B cell (primary cell): Measurements from ENCODE around the gene SMKR1.

Source experiments
- EZH2 ChIP-seq: IDR thresholded peaks from 2 replicates; pipeline ENCODE4 v1.6.1; 2012; ENCODE audit warnings: borderline replicate concordance, low read depth, mild to moderate bottlenecking, moderate library complexity, low read length; ENCODE audit not compliant: insufficient read depth, poor library complexity, severe bottlenecking
- TF ChIP-seq, protein P1 (sequence below): fragments of 200-600 bp; IDR thresholded peaks from one replicate; pipeline ENCODE4 v1.8.0; 2022; ENCODE audit warnings: antibody characterized with exemption, mild to moderate bottlenecking

DNA sequence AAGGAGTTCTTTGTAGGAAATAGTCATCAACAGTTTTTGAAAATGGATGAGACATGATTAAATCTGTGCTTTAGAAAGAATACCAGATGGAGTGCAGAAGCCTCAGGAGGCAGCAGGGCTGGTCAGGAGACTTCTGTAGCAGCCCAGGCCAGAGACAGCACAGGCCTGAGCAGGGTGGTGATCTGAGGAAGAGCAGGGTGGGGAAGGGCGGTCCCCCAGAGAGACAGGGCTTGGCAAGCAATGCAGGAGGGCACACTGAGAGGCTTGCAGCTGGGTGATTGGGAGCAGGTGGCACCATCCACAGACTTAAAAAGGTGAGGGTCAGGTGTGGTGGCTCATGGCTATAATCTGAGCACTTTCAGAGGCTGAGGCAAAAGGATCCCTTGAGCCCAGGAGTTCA, 4.3 kb upstream of the SMKR1 start:
- TF ChIP-seq, protein P1, sequence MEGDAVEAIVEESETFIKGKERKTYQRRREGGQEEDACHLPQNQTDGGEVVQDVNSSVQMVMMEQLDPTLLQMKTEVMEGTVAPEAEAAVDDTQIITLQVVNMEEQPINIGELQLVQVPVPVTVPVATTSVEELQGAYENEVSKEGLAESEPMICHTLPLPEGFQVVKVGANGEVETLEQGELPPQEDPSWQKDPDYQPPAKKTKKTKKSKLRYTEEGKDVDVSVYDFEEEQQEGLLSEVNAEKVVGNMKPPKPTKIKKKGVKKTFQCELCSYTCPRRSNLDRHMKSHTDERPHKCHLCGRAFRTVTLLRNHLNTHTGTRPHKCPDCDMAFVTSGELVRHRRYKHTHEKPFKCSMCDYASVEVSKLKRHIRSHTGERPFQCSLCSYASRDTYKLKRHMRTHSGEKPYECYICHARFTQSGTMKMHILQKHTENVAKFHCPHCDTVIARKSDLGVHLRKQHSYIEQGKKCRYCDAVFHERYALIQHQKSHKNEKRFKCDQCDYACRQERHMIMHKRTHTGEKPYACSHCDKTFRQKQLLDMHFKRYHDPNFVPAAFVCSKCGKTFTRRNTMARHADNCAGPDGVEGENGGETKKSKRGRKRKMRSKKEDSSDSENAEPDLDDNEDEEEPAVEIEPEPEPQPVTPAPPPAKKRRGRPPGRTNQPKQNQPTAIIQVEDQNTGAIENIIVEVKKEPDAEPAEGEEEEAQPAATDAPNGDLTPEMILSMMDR = no peak
- no peak for TF ChIP-seq EZH2
